Neural progenitor cell (in vitro differentiated cells): ENCODE data around the gene TLL1.

ENCODE experiments used
- CTCF ChIP-seq: fragments of 200-600 bp; sonication (generic); IDR thresholded peaks from 2 replicates; pipeline ENCODE4 v1.5.1; 2017; ENCODE audit warnings: antibody characterized with exemption, mild to moderate bottlenecking
- EZH2 ChIP-seq: fragments of 200-600 bp; sonication (generic); IDR thresholded peaks from 2 replicates; pipeline ENCODE4 v1.6.1; 2017; ENCODE audit warnings: antibody characterized with exemption, mild to moderate bottlenecking, moderate library complexity
- EZH2phosphoT487 ChIP-seq: fragments of 200-600 bp; sonication (generic); IDR thresholded peaks from 2 replicates; pipeline ENCODE4 v1.6.1; 2017; ENCODE audit warnings: antibody characterized with exemption

- no peak for TF ChIP-seq CTCF
- TF ChIP-seq EZH2, result no peak
- no peak for TF ChIP-seq EZH2phosphoT487
These were observed 17.8 kb upstream of the TLL1 start for GRCh38 chr4:165855191-165855590.
